A172 (cell line): ENCODE data around the gene ATP10D. TPM values are rescaled to one million over a fixed set of nuclear protein-coding genes. Genes with fewer than 3 reads are reported as not detected.
"Not testable (repeated sequence)": the region's sequence is repeated elsewhere in the genome, so short reads cannot be mapped to it uniquely, and the experiment has no call there.

ENCODE experiments used
- DNase-seq: peaks from one replicate; pipeline ENCODE4 v3.0.0-alpha.2; 2015; ENCODE audit warnings: low spot score
- total RNA-seq: library from RNA; depleted of rRNA; stranded (reverse); fragments of >200 nt; shearing (Covaris generic); gene quantifications from 2 replicates; pipeline ENCODE4 v1.2.3, GENCODE V29; 2014

ATP10D gene
- total RNA-seq, 1 experiment from 2014 or later: 23.3 TPM

DNA sequence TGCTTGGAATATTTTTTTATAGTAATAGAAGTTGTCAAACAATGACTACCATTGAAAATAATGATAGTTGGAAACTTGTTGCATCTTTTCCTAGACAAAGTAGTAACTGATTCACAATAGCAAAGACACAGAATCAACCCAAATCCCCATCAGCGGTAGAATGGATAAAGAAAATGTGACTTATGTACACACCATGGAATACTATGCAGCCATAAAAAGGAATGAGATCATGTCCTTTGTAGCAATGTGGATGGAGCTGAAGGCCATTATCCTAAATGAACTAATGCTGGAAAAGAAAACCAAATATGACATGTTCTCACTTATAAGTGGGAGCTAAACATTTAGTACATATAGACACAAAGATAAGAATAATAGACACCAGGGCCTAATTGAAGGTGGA is 49.7 kb downstream of the ATP10D start:
- DNase-seq: no peak

DNA sequence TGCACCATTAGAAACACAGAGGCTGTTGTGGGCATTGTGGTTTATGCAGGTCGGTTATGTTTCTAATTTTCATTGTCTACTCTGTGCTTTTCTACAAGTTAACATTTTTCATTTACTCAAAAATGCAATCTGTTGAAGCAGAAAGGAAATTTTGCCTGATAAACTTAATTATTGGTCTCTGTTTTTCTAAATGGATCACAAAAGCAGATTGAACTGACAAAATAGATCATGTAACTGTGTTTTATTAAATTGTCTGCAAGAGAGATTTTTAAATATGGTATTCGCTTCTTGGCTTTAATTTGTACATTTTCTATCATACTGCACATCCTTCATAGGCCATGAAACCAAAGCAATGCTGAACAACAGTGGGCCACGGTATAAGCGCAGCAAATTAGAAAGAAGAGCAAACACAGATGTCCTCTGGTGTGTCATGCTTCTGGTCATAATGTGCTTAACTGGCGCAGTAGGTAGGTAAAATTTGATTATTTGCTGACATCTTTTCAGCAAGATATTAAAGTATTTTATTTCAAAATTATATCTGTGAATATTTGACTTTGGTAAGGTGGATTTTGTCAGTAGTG is 50.6 kb downstream of the ATP10D start:
- no peak for DNase-seq

DNA sequence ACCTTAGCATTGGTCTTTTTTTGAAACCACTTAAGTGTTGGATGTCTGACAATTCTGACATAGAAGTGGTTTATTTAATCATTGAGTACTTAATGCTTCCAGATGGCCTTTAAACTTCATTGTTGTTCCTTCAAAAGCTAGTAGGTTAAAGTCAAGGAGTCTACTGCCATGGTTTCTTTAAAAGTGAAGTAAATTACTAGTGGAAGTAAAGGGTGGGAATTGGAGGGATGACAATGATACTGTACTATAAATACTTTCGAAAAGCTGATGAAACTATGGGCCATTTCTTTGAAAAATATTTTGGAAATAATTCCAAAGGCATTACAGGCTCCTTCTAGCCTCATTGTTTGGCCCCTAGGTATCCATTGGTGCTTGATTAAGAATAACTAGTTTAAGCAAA is 51.9 kb downstream of the ATP10D start:
- no peak for DNase-seq

DNA sequence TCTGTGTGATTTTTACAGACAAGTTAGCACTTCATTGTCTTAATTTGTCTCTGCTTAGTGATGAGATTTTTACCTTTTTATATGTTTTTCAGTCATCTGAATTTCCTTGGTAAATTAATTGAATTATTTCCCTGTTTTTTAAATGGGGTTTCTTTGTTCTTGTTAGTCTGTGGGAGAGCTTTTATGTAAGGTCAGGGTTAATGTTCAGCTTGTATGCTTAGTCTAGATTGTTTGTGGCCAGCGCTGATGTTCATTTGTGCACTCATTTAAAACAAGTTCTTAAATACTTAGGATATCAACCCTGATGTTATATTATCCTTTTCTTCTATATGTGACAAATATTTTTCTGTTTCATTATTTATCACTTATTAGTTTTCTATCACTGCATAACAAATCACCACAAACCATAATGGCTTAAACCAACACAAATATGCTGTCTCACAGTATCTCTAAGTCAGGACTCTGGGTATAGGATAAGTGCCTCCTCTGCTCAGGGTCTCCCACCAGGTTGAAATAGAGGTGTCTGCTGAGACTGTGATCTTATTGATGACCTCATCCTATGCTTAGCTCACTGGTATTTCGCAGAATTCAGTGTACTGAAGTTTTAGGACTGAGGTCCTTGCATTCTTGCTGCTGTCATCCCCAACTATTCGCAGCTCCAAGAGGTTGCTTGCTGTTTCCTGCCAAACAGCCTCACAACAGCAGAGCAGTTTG is 53.2 kb downstream of the ATP10D start:
- DNase-seq: no peak

DNA sequence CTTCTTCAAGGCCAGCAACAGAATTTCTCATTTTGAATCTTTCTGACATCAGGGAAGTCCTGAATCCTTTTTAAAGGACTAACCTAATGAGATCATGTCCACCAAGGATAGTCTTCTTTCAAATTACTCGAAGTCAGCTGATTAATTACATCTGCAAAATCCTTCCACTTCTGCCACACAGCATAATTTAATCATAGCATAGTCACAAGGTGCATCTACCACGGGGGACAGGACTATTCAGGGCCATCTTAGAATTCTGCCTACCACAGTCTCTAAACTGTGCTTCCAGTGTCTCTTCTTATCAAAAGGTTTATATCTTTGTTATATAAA is 53.7 kb downstream of the ATP10D start:
- DNase-seq: no peak

DNA sequence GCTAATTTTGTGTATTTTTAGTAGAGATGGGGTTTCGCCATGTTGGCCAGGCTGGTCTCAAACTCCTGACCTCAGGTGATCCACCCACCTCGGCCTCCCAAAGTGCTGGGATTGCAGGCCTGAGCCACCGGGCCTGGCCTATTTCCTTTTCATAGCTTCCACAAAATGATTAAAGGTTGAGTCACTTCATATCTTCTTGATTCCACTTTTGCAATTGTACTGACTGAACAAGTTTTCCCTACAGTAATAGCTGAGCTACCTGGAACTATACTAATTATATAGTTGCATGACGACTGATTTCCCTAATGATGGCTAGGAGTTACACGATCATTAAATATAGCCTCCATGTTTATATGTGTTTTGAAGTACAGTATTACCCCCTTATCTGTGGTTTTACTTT is 57.6 kb downstream of the ATP10D start:
- DNase-seq: peak; percentile 16

DNA sequence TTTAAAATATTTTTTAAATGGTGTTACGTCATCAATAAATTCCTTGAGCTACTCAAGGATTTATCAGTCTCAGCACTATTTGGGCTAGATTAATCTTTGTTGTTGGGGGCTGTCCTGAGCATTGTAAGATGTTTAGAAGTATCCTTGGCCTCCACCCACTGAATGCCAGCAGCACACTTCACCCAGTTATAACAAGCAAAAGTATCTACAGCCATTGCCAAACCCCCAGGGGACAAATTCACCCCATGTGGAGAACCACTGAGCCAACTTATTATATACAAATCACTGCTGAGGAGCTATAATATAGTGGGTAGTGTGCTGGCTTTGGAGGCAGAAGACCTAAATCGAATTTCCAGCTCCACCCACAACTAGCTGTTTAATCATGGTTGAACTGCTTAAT is 58.3 kb downstream of the ATP10D start:
- DNase-seq: no peak

DNA sequence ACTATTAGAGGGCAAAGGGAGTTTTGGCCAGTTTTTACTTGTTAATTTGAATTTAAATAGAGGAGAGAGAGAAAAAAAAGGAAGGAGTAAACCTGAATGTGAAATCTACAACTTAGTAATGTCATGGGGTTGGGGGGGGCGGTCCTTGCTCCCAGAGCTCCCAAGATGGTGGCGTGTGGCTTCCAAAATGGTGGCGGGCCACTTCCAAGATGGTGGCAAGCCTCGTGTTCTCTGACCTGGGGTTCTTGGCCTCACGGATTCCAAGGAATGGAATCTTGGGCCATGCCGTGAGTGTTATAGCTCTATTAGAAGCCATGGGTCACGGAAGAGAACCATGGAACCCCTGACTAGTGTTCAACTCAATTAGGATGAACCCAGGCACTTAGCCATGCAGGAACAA is 65.3 kb downstream of the ATP10D start:
- DNase-seq: not testable (repeated sequence)

DNA sequence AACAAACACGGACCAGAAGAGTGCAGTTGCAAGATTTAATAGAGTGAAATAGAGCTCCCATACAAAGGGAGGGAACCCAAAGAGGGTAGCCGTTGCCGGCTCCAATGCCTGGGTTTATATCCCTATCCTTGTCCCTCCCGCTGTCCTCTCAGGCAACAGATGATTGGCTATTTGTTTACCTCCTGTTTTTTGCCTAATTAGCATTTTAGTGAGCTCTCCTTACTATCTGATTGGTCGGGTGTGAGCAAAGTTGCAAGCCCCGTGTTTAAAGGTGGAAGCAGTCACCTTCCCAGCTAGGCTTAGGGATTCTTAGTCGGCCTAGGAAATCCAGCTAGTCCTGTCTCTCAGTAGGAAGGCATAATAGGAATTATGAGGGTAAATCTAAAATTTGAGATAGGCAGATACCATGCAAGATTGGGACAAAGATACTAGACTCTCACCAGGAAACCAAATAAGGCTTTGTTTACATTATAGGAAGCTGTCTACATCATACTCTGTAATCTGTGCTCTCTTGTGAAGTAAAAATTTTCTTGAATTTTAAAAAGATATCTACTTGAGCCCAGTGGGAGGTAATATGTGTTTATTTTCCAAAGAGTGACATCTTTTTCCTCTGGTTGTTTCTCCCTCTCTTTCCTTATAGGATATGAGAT is 65.9 kb downstream of the ATP10D start:
- no peak for DNase-seq

DNA sequence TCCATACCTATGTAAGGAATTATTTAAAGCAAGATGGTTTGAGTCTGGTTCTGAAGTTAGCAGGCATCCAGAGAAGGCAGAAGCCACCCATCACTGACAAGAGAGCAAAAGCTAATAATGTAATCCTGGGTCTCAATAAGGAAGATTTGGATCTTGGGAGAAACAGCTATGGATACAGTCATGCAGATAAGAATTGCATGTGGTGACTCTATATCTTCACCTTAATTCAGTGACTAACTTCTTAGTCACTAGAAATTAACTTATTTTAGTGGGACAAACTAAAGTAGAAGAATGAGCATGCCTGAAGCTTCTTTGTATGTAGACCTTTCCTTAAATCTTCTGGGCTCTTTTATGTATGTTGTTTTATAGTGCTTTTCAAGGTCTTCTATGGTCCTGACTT is 66.6 kb downstream of the ATP10D start:
- peak; percentile 48 for DNase-seq

DNA sequence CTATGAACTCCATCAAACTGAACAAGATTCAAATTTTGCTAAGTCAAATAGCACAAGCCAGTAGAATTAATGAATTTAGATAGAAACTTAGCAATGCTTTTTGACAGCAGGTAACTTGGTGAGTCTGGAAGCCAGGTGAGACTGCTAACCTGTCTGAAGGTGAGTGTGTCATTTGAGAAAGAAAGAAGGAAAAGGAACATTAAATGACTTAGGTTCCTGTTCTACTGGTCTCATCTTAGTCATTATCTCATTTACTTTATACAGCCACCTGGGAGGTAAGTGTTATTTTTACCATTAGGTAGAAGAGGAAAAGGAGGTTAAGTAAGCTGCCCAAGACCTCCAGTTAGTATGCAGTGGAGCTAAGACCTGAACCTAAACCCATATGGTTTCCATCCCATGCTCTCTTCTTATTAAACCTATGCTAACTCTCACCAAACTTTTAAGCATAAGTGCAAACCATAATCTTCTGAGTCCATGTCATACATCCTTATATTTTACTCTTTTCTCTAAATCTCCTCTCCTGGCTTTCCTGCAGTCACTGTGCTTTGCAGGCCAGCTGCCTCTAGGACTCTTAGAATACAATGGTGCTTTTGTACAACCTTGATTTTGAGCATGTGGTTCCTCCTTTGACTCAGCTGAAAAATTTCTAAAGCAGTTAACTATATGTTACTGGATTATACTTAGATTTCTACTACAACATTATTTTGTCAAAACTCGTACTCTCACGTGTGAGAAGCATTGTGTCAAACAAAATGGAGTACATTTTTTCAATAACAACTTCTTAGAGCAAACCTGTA is 68.5 kb downstream of the ATP10D start:
- DNase-seq: no peak

DNA sequence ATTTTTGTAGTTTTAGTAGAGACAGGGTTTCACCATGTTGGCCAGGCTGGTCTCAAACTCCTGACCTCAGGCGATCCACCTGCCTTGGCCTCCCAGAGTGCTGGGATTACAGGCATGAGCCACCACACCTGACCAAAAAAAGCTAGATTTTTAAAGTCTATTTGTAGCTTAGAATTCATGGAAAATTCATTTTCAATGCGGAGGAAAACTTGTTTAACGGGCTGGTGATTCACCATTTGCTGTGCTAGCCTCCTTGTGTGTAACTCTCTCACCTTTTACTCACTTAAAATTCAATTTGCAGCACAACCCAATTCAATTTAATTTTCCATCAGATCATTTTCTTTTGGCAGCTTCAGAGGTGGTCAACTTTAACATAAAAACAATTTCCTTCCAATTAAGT is 70.8 kb downstream of the ATP10D start:
- DNase-seq: not testable (repeated sequence)

DNA sequence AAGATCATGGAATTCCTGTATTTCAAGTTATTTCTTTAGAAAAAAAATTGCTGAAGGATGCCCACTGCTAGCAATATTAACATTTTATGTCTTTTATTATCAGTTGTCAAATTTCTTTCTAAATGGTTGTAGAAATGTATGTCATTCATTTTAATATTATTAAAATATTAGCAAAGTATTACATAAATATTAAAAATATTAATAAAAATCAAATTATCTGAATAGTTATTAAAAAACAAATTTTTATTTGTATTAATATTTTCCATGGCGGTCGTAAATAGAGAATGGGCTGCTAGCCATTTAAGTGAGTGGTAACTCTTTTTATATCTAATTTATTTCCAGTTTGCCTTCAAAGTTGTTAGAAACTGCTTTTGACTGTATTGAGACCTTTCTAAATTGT is 72.2 kb downstream of the ATP10D start:
- no peak for DNase-seq

DNA sequence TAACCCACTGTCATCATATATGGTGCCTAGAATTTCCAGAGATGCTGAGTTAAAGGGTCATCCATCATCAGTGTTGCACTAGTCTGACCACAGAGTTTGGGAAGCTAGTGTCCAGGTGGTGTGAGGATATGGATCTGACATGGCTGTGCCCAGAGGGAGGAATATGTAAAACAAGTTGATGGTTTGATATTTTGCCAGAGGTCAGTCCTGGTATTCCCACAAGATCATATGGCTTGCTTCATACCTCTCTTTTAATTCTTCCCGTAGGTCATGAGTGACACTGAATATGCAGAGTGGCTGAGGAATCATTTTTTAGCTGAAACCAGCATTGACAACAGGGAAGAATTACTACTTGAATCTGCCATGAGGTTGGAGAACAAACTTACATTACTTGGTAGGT is 75.6 kb downstream of the ATP10D start:
- DNase-seq: no peak

DNA sequence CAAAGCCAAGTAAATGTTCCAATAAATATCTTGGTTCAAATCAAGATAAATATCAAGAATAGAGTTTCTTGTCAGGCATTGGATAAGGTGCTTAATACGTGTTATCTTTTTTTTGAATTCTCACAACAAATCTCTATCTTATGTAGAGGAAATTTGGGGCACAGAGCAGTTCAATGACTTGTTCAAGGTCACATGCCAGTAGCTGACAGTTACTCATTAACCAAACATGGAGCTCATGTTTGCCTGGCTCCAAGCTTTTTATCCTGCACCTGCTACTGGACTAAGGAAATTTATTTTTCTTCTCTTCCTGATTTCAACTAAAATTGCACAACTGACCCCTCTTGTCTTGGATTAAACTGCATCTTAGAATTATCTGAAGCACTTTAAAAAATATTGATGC is 76.3 kb downstream of the ATP10D start:
- no peak for DNase-seq

DNA sequence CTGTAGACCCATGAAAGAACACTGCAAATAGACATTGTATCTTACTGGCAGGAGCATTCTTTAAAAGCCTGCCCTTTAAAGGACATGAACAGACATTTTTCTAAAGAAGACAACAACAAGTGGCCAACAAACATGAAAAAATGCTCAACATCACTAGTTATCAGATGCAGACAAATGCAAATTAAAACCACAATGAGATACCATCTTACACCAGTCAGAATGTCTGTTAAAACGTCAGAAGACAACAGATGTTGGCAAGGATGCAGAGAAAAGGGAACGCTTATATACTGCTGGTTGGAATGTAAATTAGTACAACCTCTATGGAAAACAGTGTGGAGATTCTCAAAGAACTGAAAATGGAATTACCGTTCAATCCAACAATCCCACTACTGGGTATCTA is 77.2 kb downstream of the ATP10D start:
- no peak for DNase-seq

DNA sequence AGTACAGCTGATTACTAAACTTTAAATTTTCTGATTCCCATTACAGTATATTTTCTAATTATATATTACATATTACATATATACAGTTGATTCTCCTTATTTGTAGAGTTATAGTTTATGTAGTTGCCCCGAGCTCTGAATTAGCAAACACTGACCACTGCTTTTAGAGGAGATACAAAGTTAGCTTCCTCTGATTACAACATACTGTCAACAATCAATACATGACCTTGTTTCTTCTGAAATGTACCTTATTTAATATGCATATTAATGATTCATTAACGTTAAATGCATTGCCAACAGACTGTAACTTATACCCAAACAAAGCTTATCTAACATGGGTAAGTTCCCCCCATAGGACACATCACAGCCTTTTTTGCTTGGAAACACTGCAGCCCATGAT is 81.5 kb downstream of the ATP10D start:
- DNase-seq: no peak

DNA sequence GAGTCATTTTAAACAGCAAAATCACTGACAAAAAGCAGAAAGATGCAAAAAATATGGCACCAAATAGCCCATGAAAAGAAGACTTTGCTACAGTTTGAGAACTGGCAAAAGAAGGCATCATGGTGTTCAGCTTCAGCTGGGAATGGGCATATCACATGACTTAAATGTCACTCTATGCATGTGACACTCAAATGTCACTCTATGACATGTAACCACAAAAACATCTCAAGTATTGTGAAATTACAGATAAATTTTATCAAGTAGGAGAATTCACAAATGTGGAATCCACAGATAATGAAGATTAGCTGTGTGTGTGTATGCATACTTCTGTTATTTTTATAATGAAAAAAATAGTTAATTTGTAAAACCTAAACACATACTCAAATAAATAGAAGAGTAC is 81.9 kb downstream of the ATP10D start:
- DNase-seq: no peak

DNA sequence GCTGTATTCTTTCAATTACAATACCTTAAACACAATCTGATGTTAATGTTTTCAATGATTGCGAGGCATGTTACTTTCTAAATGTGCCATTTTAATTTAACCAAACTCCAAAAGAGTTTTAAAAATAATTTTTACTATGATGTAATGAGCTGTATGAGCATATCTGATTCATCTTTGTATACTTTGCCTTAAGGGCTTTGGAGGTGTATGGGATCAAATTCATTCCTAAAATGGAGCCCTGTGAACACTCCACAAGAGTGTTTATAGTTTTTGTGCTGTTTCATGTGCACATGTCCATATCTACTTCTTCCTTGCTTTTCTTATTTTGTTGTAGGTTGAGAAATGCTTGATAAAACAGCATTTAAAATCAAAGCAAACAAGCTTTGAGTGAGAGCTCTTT is 82.4 kb downstream of the ATP10D start:
- DNase-seq: no peak

DNA sequence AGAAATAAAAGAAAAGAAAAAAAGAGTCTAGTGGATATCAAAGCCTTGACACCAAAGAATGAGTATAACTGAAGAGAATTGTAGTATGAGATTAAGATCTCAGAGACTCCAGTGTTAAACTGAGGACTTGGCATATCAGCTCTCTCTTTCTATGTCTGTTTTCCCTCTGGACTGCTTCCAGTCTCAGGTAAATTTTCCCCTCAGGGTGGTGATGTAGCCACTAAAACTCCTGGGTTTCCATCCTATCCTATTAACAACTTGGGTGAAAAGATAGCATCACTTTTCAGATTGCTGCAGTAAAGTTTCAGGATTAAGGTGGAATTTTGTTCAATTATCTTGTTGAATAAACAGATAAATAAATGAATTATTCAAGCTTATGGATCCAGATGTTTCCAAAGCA is 85.7 kb downstream of the ATP10D start:
- DNase-seq: no peak

DNA sequence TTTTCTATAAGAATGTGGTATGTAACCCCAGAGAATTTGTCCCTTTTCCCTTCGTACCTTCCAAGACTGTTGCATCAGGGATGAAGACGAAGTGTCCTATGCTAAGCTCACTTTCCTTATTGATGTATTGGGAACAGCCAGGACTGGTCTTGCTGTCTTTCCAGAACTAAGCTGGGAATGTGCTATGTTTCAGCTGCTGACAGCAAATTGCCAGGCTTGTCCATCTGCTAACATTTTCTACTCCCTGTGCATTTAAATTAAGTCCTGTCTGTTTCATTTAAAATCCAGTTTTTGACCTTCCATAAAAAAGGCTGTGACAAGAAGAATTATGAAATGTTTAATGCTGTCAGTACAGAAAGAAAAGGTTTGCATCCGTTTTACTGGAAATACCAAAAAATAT is 87.9 kb downstream of the ATP10D start:
- no peak for DNase-seq

DNA sequence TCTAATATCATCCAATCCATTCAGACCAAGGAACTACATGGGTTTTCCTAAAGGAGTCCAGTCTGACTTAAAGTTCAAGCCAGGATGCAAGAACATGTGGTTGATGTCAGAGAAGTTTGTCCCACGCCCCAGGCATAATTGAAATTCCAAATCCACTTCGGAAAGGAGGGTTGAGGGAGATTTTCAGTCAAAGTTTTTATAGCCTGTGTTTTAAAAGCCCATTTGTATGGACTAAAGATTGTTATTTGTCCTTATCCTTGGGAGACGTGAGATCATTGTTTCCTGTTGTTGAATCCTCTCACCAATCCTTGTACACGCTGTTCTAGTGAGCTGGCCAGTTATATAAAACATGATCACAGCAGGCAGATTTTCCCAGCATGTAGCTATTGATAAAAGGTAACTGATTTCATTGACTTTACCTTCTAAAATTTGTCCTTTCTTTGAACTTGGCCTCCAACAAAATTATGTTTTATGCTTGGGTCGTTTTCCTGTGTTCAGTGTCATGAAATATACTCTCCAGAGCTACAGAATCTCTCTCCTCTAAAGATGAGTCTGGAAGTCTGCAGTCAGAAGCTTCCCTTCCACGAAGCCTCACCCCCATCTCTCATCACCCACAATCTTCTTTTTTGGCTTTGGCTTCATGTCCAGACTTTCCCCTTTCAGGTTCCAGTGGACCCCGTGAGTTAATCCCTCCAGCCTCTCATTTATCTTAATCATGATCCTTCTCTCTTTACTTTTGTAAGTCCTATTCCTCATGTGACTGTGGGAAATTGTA is 92.9 kb downstream of the ATP10D start:
- DNase-seq: no peak
